HG03575 (cell line): ENCODE measurements around the gene ZNF691.
"Not testable (repeated sequence)": the region's sequence is repeated elsewhere in the genome, so short reads cannot be mapped to it uniquely, and the experiment has no call there.

Experiments used
- ATAC-seq: cut with Tn5 transposase; IDR thresholded peaks from one replicate; pipeline ENCODE4 v1.9.1; 2021; ENCODE audit not compliant: unreplicated experiment, insufficient number of reproducible peaks, low FRiP score; ENCODE audit errors: extremely low read depth

ZNF691 gene

DNA sequence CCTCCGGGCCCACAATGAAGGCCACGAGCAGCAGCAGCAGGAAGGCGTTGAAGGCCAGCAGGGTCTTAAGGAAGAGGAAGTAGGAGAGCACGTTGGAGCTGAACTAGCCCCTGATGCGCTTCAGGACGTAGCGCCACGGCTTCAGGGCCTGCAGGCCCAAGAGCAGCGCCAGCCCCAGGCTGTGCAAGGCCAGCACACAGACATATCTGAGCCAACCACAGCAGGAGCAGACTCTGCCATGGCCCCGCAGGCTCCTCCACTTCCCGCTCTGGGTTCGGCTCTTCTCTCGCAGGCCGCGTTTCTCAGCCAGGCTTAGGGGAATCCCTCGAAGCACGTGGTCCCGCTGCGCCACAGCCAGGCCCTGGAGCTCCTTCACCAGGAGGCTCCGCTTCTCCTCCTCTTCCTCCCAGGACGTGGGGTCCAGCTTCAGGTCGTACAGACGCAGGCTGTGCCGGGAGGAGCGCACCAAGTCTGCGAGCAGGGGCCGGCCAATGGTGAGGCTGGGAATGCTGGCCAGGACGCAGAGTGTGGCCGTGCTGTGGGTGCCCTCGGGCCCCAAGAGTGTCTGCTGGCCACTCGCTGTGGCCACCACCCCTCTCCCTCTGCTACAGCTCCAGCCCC lies 41.7 kb downstream of the ZNF691 start:
- no peak for ATAC-seq

- ATAC-seq: no peak
Observed at GRCh38 chr1:42889264-42889663, 42.9 kb downstream of the ZNF691 start.

GRCh38 chr1:42891465-42892138 lies 45.2 kb downstream of the ZNF691 start:
- ATAC-seq: no peak

GRCh38 chr1:42899960-42900359 lies 53.5 kb downstream of the ZNF691 start:
- ATAC-seq: not testable (repeated sequence)
